ENCODE results near the gene FAM180A. TPM values are rescaled to one million over a fixed set of nuclear protein-coding genes. Genes with fewer than 3 reads are reported as not detected.
"Not testable (repeated sequence)": the region's sequence is repeated elsewhere in the genome, so short reads cannot be mapped to it uniquely, and the experiment has no call there.

FAM180A gene
- total RNA-seq, 1 experiment from 2014 or later: not detected

DNA sequence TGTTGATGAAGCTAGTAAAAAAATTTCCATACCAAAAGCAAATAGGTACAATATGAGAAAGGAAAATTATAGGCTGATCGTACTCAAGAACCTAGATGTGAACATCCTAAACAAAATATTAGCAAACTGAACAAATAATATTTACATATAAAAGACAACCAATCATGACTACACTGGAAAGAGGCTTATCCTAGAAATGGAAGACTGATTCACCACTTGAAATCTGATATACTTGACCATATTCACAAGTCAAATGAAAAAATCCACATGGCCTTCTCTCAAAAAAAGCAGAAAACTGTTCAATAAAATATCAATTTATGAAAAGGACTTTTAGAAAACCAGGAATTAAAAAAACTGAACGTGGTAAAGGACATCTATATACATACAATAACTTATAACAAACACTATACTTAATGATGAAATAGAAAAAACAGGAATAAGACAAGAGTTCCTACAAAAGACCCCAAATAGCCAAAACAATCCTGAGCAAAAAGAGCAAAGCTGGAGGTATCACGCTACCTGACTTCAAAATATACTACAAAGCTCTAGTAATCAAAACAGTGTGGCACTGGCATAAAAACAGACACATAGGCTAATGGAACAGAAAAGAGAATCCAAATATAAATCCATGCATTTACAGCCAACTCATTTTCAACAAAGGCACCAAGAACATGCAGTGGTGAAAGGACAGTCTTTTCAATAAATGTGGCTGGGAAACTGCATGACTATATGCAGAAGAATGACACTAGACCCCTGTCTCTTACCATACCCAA, 29.2 kb upstream of the FAM180A start:
- intact Hi-C loops (cut with micrococcal nuclease): loop anchor here (10.0 kb wide), 1 partner anchor 63 kb away; no protein-coding TSS in a partner anchor
- Histone ChIP-seq H3K9ac (ENCODE audit: low read length) (no peak overlapping the region), H3K4me2 (ENCODE audit: low read length) (no peak overlapping the region), H3K4me3 (ENCODE audit: low read length) (no peak overlapping the region), H3K36me3 (ENCODE audit: low read depth, low read length) (no peaks in the 10 kb centered on the region), H3K79me2 (ENCODE audit: low read length) (no peaks in the 10 kb centered on the region), H3K27ac (ENCODE audit: low read length) (no peak overlapping the region), H3K9me2 (replicated peaks; ENCODE audit: low read length) (no peaks in the 10 kb centered on the region), H3K4me1 (ENCODE audit: insufficient read depth, low read length) (peaks cover 16% of the 10 kb centered on the region), H3K27me3 (ENCODE audit: low read length) (no peaks in the 10 kb centered on the region), H3K9me3 (ENCODE audit: low read length) (no peaks in the 10 kb centered on the region), H3F3A (ENCODE audit: low read length, unreplicated experiment) (no peaks in the 10 kb centered on the region), H4K20me1 (ENCODE audit: low read length) (no peaks in the 10 kb centered on the region), H2AFZ (ENCODE audit: low read length) (no peak overlapping the region)
- POLR2A ChIA-PET (ENCODE audit: unreplicated experiment): no interaction called here
- CTCF ChIA-PET: no interaction called here
- BruUV-seq (replicated peaks): no TSS peak
- ATAC-seq (peak; percentile 16; the same call in 1 of the 2 replicates), DNase-seq (peak; percentile 16)
- no peak for TF ChIP-seq CTCF (conservative IDR thresholded peaks at IDR 0.05; ENCODE audit: low read depth, low read length)
- no peak for TF ChIP-seq EZH2phosphoT487 (IDR thresholded peaks at IDR 0.05; ENCODE audit: borderline replicate concordance, low read length)
- TF ChIP-seq EZH2 (IDR thresholded peaks at IDR 0.05; ENCODE audit: low read length, unreplicated experiment): no peak

DNA sequence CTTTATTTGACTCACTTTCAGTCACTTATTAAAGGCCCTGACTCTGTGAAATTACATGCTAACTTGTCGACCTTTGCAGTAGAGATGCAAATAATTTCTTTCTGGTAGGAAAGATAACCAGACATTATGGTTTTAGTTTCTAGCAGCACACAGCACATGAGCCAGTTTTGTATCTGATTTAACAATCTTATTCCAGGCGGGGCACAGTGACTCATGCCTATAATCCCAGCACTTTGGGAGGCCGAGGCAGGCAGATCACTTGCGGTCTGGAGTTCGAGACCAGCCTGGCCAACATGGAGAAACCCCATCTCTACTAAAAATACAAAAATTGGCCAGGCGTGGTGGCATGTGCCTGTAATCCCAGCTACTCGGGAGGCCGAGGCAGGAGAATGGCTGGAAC, 27.3 kb upstream of the FAM180A start:
- ATAC-seq; H4K20me1 ChIP-seq (ENCODE audit: low read length); H3K4me3 ChIP-seq (ENCODE audit: low read length); H2AFZ ChIP-seq (ENCODE audit: low read length); H3K9ac ChIP-seq (ENCODE audit: low read length); H3K9me3 ChIP-seq (ENCODE audit: low read length); H3K79me2 ChIP-seq (ENCODE audit: low read length); DNase-seq; H3F3A ChIP-seq (ENCODE audit: low read length, unreplicated experiment); H3K4me2 ChIP-seq (ENCODE audit: low read length); H3K27me3 ChIP-seq (ENCODE audit: low read length); BruUV-seq (replicated peaks); H3K36me3 ChIP-seq (ENCODE audit: low read depth, low read length); POLR2A ChIA-PET (ENCODE audit: unreplicated experiment); H3K9me2 ChIP-seq (replicated peaks; ENCODE audit: low read length); H3K27ac ChIP-seq (ENCODE audit: low read length); CTCF ChIA-PET: not testable (repeated sequence)
- peaks cover 19% of the 10 kb centered on the region for H3K4me1 ChIP-seq (ENCODE audit: insufficient read depth, low read length)
- intact Hi-C loops (cut with micrococcal nuclease): loop anchor here (10.0 kb wide), 1 partner anchor 61 kb away; no protein-coding TSS in a partner anchor

DNA sequence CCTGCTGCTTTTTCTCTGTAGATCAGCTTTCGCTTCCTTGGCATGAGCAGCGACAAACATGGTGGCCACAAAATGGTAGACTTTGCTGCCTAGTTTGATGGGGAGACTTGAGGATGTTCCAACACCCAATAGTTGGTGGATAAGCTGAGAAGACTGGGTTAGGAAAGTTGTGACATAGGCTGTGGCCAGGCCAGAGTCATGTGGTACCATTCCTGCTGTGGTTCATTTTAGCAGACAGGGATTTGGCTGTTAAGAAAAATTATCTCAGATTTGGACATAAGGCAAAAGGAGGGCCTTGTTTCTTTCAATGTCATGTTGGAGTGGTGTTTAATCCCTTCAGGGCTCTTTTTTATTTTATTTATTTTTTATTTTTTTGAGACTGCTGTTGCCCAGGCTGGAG, 26.6 kb upstream of the FAM180A start:
- H3K4me1 ChIP-seq (ENCODE audit: insufficient read depth, low read length): peaks cover 19% of the 10 kb centered on the region
- no peak for TF ChIP-seq EZH2 (IDR thresholded peaks at IDR 0.05; ENCODE audit: low read length, unreplicated experiment)
- TF ChIP-seq EZH2phosphoT487 (IDR thresholded peaks at IDR 0.05; ENCODE audit: borderline replicate concordance, low read length): no peak
- no peak for TF ChIP-seq CTCF (conservative IDR thresholded peaks at IDR 0.05; ENCODE audit: low read depth, low read length)
- CTCF ChIA-PET: no interaction called here
- POLR2A ChIA-PET (ENCODE audit: unreplicated experiment): no interaction called here
- H2AFZ ChIP-seq (ENCODE audit: low read length): no peak overlapping the region
- no peaks in the 10 kb centered on the region for H4K20me1 ChIP-seq (ENCODE audit: low read length)
- H3K79me2 ChIP-seq (ENCODE audit: low read length): no peaks in the 10 kb centered on the region
- no peaks in the 10 kb centered on the region for H3K36me3 ChIP-seq (ENCODE audit: low read depth, low read length)
- no TSS peak for BruUV-seq (replicated peaks)
- H3K9me3 ChIP-seq (ENCODE audit: low read length): no peaks in the 10 kb centered on the region
- no peaks in the 10 kb centered on the region for H3K9me2 ChIP-seq (replicated peaks; ENCODE audit: low read length)
- H3K27ac ChIP-seq (ENCODE audit: low read length): no peak overlapping the region
- no peak for DNase-seq
- intact Hi-C loops (cut with micrococcal nuclease): loop anchor here (10.0 kb wide), 1 partner anchor 60 kb away; no protein-coding TSS in a partner anchor
- no peak for ATAC-seq
- no peak overlapping the region for H3K4me2 ChIP-seq (ENCODE audit: low read length)
- H3K4me3 ChIP-seq (ENCODE audit: low read length): no peak overlapping the region
- no peaks in the 10 kb centered on the region for H3K27me3 ChIP-seq (ENCODE audit: low read length)
- H3F3A ChIP-seq (ENCODE audit: low read length, unreplicated experiment): no peaks in the 10 kb centered on the region
- no peak overlapping the region for H3K9ac ChIP-seq (ENCODE audit: low read length)

Measured in PC-3 (cell line).